ENCODE results near the gene SSR4. TPM values are rescaled to one million over a fixed set of nuclear protein-coding genes. Genes with fewer than 3 reads are reported as not detected.

SSR4 gene
- total and polyA plus RNA-seq, 7 experiments from 2014 or later: 156 to 496 (median 176) TPM

GRCh38 chrX:153830640-153831428 lies 36.4 kb downstream of the SSR4 start:
- H3K9me3 Mint-ChIP-seq: peaks cover 0 to 4% (median 0%) of the 10 kb centered on the region in 11 donors
- DNase-seq (no peak), ATAC-seq (no peak)
- H3K27ac Mint-ChIP-seq: no peak overlapping the region
- no peaks in the 10 kb centered on the region for H3K36me3 ChIP-seq (ENCODE audit: control insufficient read depth in 2 of 3, insufficient read depth in 3 of 3, low read length in 3 of 3)
- peaks cover 0 to 36% (median 0%) of the 10 kb centered on the region in 5 donors for H3K27me3 Mint-ChIP-seq
- peaks cover 0 to 3% of the 10 kb centered on the region in 2 donors for H3K4me1 ChIP-seq (ENCODE audit: control insufficient read depth in 2 of 2, insufficient read depth in 2 of 2, low read length in 2 of 2)
- intact Hi-C loops (cut with micrococcal nuclease): loop anchor here in 1 of 2 donors (5.0 kb wide), 1 partner anchor 46 kb away; no protein-coding TSS in a partner anchor
- ChIA-PET CTCF (no interaction called here), POLR2A (no interaction called here)
- H3K36me3 Mint-ChIP-seq: peaks cover 0 to 5% (median 0%) of the 10 kb centered on the region in 5 donors
- no peaks in the 10 kb centered on the region for H3K9me3 ChIP-seq (ENCODE audit: control insufficient read depth in 2 of 3, low read length in 3 of 3)
- H3K27me3 ChIP-seq (ENCODE audit: control insufficient read depth in 2 of 2, insufficient read depth in 2 of 2, low read length in 2 of 2): no peaks in the 10 kb centered on the region
- H3K4me3 Mint-ChIP-seq: peak overlapping the region in 9 of 10 donors; percentile 45 to 75 (median 61)
- H3K4me3 ChIP-seq (ENCODE audit: low read length): no peak overlapping the region
- H3K4me1 Mint-ChIP-seq: peaks cover 10 to 21% (median 12%) of the 10 kb centered on the region in 7 donors
- H3K27ac ChIP-seq (ENCODE audit: low read depth, low read length): no peak overlapping the region

- H3K27me3 ChIP-seq (ENCODE audit: control insufficient read depth in 2 of 2, insufficient read depth in 2 of 2, low read length in 2 of 2): no peaks in the 10 kb centered on the region
- H3K4me1 ChIP-seq (ENCODE audit: control insufficient read depth in 2 of 2, insufficient read depth in 2 of 2, low read length in 2 of 2): peaks cover 0 to 3% of the 10 kb centered on the region in 2 donors
- no peaks in the 10 kb centered on the region for H3K9me3 ChIP-seq (ENCODE audit: control insufficient read depth in 2 of 3, low read length in 3 of 3)
- no peak for ATAC-seq
- intact Hi-C loops (cut with micrococcal nuclease): loop anchor here in 1 of 2 donors (5.0 kb wide), 1 partner anchor 46 kb away; no protein-coding TSS in a partner anchor
- Mint-ChIP-seq H3K27ac (no peak overlapping the region), H3K9me3 (peaks cover 0 to 4% (median 0%) of the 10 kb centered on the region in 11 donors), H3K4me1 (peaks cover 10 to 20% (median 12%) of the 10 kb centered on the region in 7 donors), H3K36me3 (peaks cover 0 to 5% (median 0%) of the 10 kb centered on the region in 5 donors), H3K4me3 (peak overlapping the region in 9 of 10 donors; percentile 40 to 83 (median 53)), H3K27me3 (peaks cover 0 to 36% (median 0%) of the 10 kb centered on the region in 5 donors)
- H3K27ac ChIP-seq (ENCODE audit: low read depth, low read length): no peak overlapping the region
- H3K36me3 ChIP-seq (ENCODE audit: control insufficient read depth in 2 of 3, insufficient read depth in 3 of 3, low read length in 3 of 3): no peaks in the 10 kb centered on the region
- H3K4me3 ChIP-seq (ENCODE audit: low read length): no peak overlapping the region
- CTCF ChIA-PET: no interaction called here
- POLR2A ChIA-PET: no interaction called here
- DNase-seq: no peak
These were observed 37.1 kb downstream of the SSR4 start for GRCh38 chrX:153831429-153832150.

DNA sequence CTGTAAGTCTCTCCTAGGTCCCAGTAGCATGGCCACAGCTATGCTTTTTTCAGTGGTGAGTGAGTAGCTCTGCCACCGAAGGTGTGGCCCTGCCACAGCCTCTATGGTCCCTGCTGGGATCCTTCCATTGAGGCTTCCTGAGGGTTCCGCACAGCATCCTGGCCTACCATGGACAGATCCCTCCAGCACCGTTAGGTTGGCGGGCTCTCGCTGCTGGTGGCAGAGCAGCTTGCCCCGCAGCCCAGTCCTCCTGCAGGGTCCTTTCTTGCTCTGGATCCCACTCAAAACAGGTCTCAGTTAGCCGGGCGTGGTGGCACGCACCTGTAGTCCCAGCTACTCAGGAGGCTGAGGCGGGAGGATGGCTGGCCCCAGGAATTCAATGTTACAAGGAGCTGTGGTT lies 38.3 kb downstream of the SSR4 start:
- intact Hi-C loops (cut with micrococcal nuclease): loop anchor here in 1 of 2 donors (5.0 kb wide), 1 partner anchor 45 kb away; no protein-coding TSS in a partner anchor
- ATAC-seq: no peak
- no peak overlapping the region for H3K27ac Mint-ChIP-seq

GRCh38 chrX:153836921-153837320 lies 42.5 kb downstream of the SSR4 start:
- no peaks in the 10 kb centered on the region for H3K4me1 ChIP-seq (ENCODE audit: control insufficient read depth in 2 of 2, insufficient read depth in 2 of 2, low read length in 2 of 2)
- Mint-ChIP-seq H3K4me1 (peaks cover 0 to 2% (median 0%) of the 10 kb centered on the region in 7 donors), H3K4me3 (no peak overlapping the region), H3K36me3 (no peaks in the 10 kb centered on the region), H3K9me3 (peaks cover 0 to 2% (median 0%) of the 10 kb centered on the region in 11 donors), H3K27me3 (peaks cover 0 to 35% (median 0%) of the 10 kb centered on the region in 5 donors), H3K27ac (no peak overlapping the region)
- H3K27me3 ChIP-seq (ENCODE audit: control insufficient read depth in 2 of 2, insufficient read depth in 2 of 2, low read length in 2 of 2): no peaks in the 10 kb centered on the region
- H3K9me3 ChIP-seq (ENCODE audit: control insufficient read depth in 2 of 3, low read length in 3 of 3): no peaks in the 10 kb centered on the region
- no peaks in the 10 kb centered on the region for H3K36me3 ChIP-seq (ENCODE audit: control insufficient read depth in 2 of 3, insufficient read depth in 3 of 3, low read length in 3 of 3)
- CTCF ChIA-PET: no interaction called here
- no peak overlapping the region for H3K27ac ChIP-seq (ENCODE audit: low read depth, low read length)
- ATAC-seq: no peak
- intact Hi-C loops (cut with micrococcal nuclease): no loop called here
- H3K4me3 ChIP-seq (ENCODE audit: low read length): no peak overlapping the region
- POLR2A ChIA-PET: interaction anchor here (0.5 kb wide), 1 partner anchor 73 kb away, joined by 3 read pairs; the partner anchor contains the start of gene PLXNB3
- no peak for DNase-seq

More for the DNA sequence above, 38.3 kb downstream of the SSR4 start:
- no peak overlapping the region for H3K4me3 ChIP-seq (ENCODE audit: low read length)
- DNase-seq: no peak
- CTCF ChIA-PET: no interaction called here
- no peaks in the 10 kb centered on the region for H3K4me1 ChIP-seq (ENCODE audit: control insufficient read depth in 2 of 2, insufficient read depth in 2 of 2, low read length in 2 of 2)
- H3K4me3 Mint-ChIP-seq: peak overlapping the region in 2 of 10 donors; percentile 6 to 62
- H3K27ac ChIP-seq (ENCODE audit: low read depth, low read length): no peak overlapping the region
- peaks cover 0 to 4% (median 0%) of the 10 kb centered on the region in 11 donors for H3K9me3 Mint-ChIP-seq
- peaks cover under 1 to 9% (median 4%) of the 10 kb centered on the region in 7 donors for H3K4me1 Mint-ChIP-seq
- POLR2A ChIA-PET: no interaction called here
- no peaks in the 10 kb centered on the region for H3K27me3 ChIP-seq (ENCODE audit: control insufficient read depth in 2 of 2, insufficient read depth in 2 of 2, low read length in 2 of 2)
- H3K36me3 Mint-ChIP-seq: peaks cover 0 to under 1% (median 0%) of the 10 kb centered on the region in 5 donors
- H3K27me3 Mint-ChIP-seq: peaks cover 0 to 28% (median 0%) of the 10 kb centered on the region in 5 donors
- no peaks in the 10 kb centered on the region for H3K36me3 ChIP-seq (ENCODE audit: control insufficient read depth in 2 of 3, insufficient read depth in 3 of 3, low read length in 3 of 3)
- no peaks in the 10 kb centered on the region for H3K9me3 ChIP-seq (ENCODE audit: control insufficient read depth in 2 of 3, low read length in 3 of 3)

DNA sequence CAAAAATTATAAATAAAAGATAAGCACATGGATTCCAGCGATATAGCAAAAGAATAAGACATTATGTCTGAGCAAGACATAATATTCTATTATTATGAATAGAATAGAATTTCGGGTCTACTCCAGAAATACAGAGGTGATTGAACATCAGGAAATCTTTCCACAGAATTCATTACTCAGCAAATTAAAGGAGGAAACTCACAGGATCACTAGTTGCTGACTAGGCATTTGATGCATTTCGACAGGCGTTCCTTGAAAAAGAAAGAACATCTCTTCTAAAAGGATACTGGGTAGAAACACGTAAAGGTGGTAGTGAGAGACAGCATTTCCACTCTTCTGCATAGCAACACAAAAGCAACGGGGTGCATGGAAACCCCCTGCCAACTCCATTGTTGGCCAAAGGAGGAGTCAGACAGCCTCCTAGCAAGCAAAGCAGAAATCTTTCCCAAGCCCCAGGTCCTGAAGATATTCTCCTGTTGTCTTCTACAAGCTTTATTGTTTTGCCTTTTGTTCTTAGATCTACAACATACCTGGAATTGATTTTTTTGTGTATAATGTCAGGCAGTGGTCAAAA lies 50.1 kb downstream of the SSR4 start:
- H3K27ac Mint-ChIP-seq: no peak overlapping the region
- no peaks in the 10 kb centered on the region for H3K4me1 Mint-ChIP-seq
- no peak overlapping the region for H3K27ac ChIP-seq (ENCODE audit: low read depth, low read length)
- DNase-seq (no peak), ATAC-seq (no peak)
- intact Hi-C loops (cut with micrococcal nuclease): no loop called here
- H3K9me3 ChIP-seq (ENCODE audit: control insufficient read depth in 2 of 3, low read length in 3 of 3): no peaks in the 10 kb centered on the region
- H3K27me3 Mint-ChIP-seq: peaks cover 0 to 31% (median 7%) of the 10 kb centered on the region in 5 donors
- no peaks in the 10 kb centered on the region for H3K36me3 ChIP-seq (ENCODE audit: control insufficient read depth in 2 of 3, insufficient read depth in 3 of 3, low read length in 3 of 3)
- ChIA-PET POLR2A (no interaction called here), CTCF (no interaction called here)
- H3K36me3 Mint-ChIP-seq: no peaks in the 10 kb centered on the region
- no peaks in the 10 kb centered on the region for H3K27me3 ChIP-seq (ENCODE audit: control insufficient read depth in 2 of 2, insufficient read depth in 2 of 2, low read length in 2 of 2)
- H3K4me3 Mint-ChIP-seq: no peak overlapping the region
- peaks cover 0 to 2% (median 0%) of the 10 kb centered on the region in 11 donors for H3K9me3 Mint-ChIP-seq
- H3K4me3 ChIP-seq (ENCODE audit: low read length): no peak overlapping the region
- H3K4me1 ChIP-seq (ENCODE audit: control insufficient read depth in 2 of 2, insufficient read depth in 2 of 2, low read length in 2 of 2): no peaks in the 10 kb centered on the region

- no peak overlapping the region for H3K27ac ChIP-seq (ENCODE audit: low read depth, low read length)
- Mint-ChIP-seq H3K36me3 (no peaks in the 10 kb centered on the region), H3K9me3 (peaks cover 0 to 2% (median 0%) of the 10 kb centered on the region in 11 donors), H3K27ac (no peak overlapping the region), H3K4me3 (no peak overlapping the region), H3K27me3 (peaks cover 0 to 31% (median 7%) of the 10 kb centered on the region in 5 donors), H3K4me1 (no peaks in the 10 kb centered on the region)
- intact Hi-C loops (cut with micrococcal nuclease): no loop called here
- H3K36me3 ChIP-seq (ENCODE audit: control insufficient read depth in 2 of 3, insufficient read depth in 3 of 3, low read length in 3 of 3): no peaks in the 10 kb centered on the region
- DNase-seq: no peak
- no peaks in the 10 kb centered on the region for H3K27me3 ChIP-seq (ENCODE audit: control insufficient read depth in 2 of 2, insufficient read depth in 2 of 2, low read length in 2 of 2)
- CTCF ChIA-PET: no interaction called here
- no peaks in the 10 kb centered on the region for H3K4me1 ChIP-seq (ENCODE audit: control insufficient read depth in 2 of 2, insufficient read depth in 2 of 2, low read length in 2 of 2)
- no peak overlapping the region for H3K4me3 ChIP-seq (ENCODE audit: low read length)
- ATAC-seq: no peak
- POLR2A ChIA-PET: no interaction called here
- no peaks in the 10 kb centered on the region for H3K9me3 ChIP-seq (ENCODE audit: control insufficient read depth in 2 of 3, low read length in 3 of 3)
These were observed 50.7 kb downstream of the SSR4 start for GRCh38 chrX:153845195-153845594.

Data from naive thymus-derived CD4-positive, alpha-beta T cell (primary cell).